Neural crest cell (in vitro differentiated cells): ENCODE measurements around the gene SCAMP5. TPM values are rescaled to one million over a fixed set of nuclear protein-coding genes. Genes with fewer than 3 reads are reported as not detected.
A peak's percentile ranks its signal among the peaks of the same experiment; 100 is the strongest.

Source experiments
- DNase-seq: peaks from one replicate; pipeline ENCODE4 v3.0.0; 2021; ENCODE audit warnings: low read depth, mixed read lengths, low spot score
- H3K27ac Mint-ChIP-seq: one replicate; pipeline ENCODE4 v1.8.0; 2021; ENCODE audit warnings: mild to moderate bottlenecking, mixed read lengths; ENCODE audit not compliant: unreplicated experiment
- H3K27me3 Mint-ChIP-seq: 2 replicates; pipeline ENCODE4 v1.8.0; 2021; ENCODE audit warnings: low read depth, mild to moderate bottlenecking, mixed read lengths
- H3K36me3 Mint-ChIP-seq: 2 replicates; pipeline ENCODE4 v1.8.0; 2021; ENCODE audit warnings: low read depth, mild to moderate bottlenecking, mixed read lengths
- H3K4me1 Mint-ChIP-seq: 2 replicates; pipeline ENCODE4 v1.8.0; 2021; ENCODE audit warnings: mixed read lengths
- H3K4me3 Mint-ChIP-seq: one replicate; pipeline ENCODE4 v1.8.0; 2021; ENCODE audit warnings: mild to moderate bottlenecking, mixed read lengths
- H3K9me3 Mint-ChIP-seq: 2 replicates; pipeline ENCODE4 v1.8.0; 2021; ENCODE audit warnings: mixed read lengths
- total RNA-seq: library from RNA; stranded (reverse); gene quantifications from 2 replicates; pipeline ENCODE4 v1.2.1, GENCODE V29; 2021
- TF ChIP-seq, protein P1 (sequence below): fragments of 200-600 bp; sonication (generic); conservative IDR thresholded peaks from 2 replicates; pipeline ENCODE4 v1.5.0; 2021; ENCODE audit warnings: antibody characterized with exemption, mild to moderate bottlenecking

Gene SCAMP5
- total RNA-seq, 1 donor from 2014 or later: 39.4 TPM

DNA sequence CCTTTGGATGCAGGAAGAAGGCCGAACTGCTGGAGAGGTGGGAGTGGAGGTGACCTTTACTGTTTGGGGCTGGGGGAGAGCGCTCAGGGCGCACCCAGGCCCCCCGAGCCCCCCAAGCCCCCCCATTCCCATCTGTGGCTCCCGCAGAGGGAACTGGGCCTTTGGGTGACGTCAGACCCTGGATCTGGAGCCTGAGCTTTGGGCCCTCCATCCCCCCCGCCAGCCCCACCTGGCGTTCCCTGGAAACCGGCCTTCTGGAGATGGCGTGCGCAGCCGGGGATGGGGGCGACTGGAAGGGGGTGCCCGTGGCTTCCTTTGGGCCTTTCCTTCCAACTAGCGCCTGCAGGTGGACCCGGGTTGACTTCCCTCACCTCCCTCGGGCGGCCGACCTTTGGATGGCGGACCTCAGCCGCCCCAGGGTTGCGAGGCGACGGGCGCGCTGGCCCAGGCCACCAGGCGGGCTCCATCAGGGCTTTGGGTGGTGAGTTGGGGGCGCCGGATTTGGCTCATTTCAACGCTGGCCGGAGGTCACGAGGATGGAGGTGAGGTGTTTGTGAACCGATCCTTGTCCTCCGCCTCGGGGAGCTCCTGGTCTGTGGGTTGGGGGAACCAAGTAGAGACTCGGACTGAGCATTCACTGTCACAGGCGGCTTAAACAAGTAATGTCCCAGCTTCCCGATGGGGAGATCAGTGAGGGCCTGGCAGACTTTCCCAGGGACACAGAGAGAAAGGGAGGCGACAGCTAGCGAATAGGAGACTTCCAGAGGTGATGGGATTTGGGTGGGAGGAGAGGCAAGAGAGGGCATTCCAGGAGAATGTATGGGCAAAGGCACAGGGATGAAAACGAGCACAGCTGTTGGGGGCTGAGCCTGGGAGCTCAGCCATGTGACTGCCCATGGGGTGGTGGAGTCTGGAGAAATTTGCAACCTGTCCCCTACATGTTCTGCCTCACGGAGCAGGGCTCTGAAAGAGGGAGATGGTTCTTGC is 709 bp downstream of the SCAMP5 start:
- Mint-ChIP-seq H3K27ac (no peak overlapping the region), H3K9me3 (peaks cover 5% of the 10 kb centered on the region), H3K27me3 (peaks cover 54% of the 10 kb centered on the region), H3K4me1 (peaks cover 16% of the 10 kb centered on the region), H3K4me3 (peak overlapping the region; percentile 87), H3K36me3 (peaks cover 10% of the 10 kb centered on the region)
- peak; percentile 4 for DNase-seq
- TF ChIP-seq, protein P1, sequence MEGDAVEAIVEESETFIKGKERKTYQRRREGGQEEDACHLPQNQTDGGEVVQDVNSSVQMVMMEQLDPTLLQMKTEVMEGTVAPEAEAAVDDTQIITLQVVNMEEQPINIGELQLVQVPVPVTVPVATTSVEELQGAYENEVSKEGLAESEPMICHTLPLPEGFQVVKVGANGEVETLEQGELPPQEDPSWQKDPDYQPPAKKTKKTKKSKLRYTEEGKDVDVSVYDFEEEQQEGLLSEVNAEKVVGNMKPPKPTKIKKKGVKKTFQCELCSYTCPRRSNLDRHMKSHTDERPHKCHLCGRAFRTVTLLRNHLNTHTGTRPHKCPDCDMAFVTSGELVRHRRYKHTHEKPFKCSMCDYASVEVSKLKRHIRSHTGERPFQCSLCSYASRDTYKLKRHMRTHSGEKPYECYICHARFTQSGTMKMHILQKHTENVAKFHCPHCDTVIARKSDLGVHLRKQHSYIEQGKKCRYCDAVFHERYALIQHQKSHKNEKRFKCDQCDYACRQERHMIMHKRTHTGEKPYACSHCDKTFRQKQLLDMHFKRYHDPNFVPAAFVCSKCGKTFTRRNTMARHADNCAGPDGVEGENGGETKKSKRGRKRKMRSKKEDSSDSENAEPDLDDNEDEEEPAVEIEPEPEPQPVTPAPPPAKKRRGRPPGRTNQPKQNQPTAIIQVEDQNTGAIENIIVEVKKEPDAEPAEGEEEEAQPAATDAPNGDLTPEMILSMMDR: no peak

DNA sequence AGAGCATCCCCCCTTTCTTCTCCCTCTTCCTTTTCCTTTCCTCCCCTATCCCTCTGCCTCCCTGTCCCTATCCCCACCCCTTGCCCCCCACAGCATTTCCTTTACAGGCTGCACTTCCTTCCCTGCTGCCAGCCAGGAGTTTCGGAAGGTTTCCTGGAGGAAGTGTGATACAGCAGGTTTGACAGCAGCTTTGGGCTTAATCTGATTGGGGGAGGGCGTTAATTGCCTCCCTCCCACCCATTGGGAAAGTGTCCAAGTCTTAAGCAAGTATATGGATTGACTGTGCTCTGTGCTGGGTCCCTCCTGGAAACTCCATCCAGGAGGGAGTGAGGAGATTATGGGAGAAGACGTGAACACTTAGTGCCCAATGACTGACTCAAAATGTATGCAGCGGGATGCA is 1.8 kb downstream of the SCAMP5 start:
- no peak for DNase-seq
- no peak overlapping the region for H3K27ac Mint-ChIP-seq
- H3K4me1 Mint-ChIP-seq: peaks cover 16% of the 10 kb centered on the region
- peaks cover 10% of the 10 kb centered on the region for H3K36me3 Mint-ChIP-seq
- H3K9me3 Mint-ChIP-seq: peaks cover 5% of the 10 kb centered on the region
- TF ChIP-seq, protein P1: no peak
- peaks cover 43% of the 10 kb centered on the region for H3K27me3 Mint-ChIP-seq
- H3K4me3 Mint-ChIP-seq: peak overlapping the region; percentile 59

DNA sequence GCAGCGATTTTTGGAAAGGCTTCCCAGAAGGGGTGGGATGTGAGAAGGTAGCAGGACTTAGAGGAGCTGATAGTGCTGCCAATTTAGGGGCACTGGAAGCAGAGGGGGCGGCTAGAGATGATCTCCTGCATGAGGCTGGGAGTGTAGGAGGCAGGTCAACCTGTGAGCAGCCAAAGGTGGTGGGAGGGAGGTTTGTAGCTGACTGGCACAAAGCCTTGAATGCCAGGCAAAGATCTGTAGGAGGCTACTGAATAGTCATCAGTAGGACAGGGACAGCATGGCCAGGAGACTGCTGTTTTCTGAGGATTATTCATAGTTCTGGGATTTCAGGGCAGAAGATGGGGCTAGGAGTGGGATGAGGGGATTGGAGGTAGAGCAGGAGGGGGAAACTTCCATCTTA is 2.2 kb downstream of the SCAMP5 start:
- no peak for DNase-seq
- Mint-ChIP-seq H3K4me1 (peaks cover 16% of the 10 kb centered on the region), H3K4me3 (peak overlapping the region; percentile 59), H3K36me3 (peaks cover 10% of the 10 kb centered on the region), H3K27me3 (peaks cover 39% of the 10 kb centered on the region), H3K27ac (no peak overlapping the region), H3K9me3 (peaks cover 5% of the 10 kb centered on the region)
- TF ChIP-seq, protein P1: no peak

DNA sequence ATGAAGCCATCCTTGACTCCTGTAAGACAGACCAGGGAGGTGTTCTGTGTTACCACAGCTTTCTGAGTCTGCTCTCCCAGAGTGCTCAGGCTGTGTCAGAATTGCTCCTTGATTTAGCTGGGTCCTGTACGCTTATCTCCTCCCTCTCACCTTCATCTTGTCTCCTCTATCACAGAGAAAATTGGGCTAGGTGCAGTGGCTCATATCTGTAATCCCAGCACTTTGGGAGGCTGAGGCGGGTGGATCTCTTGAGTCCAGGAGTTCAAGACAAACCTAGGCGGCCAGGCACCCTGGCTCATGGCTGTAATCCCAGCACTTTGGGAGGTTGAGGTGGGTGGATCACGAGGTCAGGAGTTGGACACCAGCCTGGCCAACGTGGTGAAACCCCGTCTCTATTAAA is 5.9 kb downstream of the SCAMP5 start:
- no peak overlapping the region for H3K4me3 Mint-ChIP-seq
- H3K27me3 Mint-ChIP-seq: peaks cover 19% of the 10 kb centered on the region
- peaks cover 5% of the 10 kb centered on the region for H3K9me3 Mint-ChIP-seq
- peaks cover 10% of the 10 kb centered on the region for H3K36me3 Mint-ChIP-seq
- DNase-seq: no peak
- peaks cover 4% of the 10 kb centered on the region for H3K4me1 Mint-ChIP-seq
- TF ChIP-seq, protein P1: no peak
- H3K27ac Mint-ChIP-seq: no peak overlapping the region

DNA sequence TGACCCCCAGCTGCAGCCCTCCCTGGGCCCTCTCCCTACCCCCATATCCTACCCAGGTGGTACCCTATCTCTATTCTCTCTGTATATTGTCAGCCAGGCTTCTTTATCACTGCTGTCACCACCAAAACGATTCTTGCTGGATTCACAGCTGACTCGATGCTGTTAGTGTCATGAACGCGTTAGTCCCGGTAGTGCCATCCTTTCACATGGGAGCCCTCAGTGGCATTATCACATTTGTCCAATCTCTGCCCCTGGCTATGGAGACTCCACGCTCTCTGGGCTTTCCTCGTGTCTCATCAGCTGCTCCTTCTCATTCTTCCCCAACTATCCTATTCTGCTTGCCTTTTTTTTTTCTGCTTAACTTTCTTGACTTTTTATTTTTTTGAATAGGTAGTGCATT is 7.0 kb downstream of the SCAMP5 start:
- H3K9me3 Mint-ChIP-seq: peaks cover 3% of the 10 kb centered on the region
- H3K36me3 Mint-ChIP-seq: peaks cover 8% of the 10 kb centered on the region
- H3K27ac Mint-ChIP-seq: no peak overlapping the region
- H3K27me3 Mint-ChIP-seq: peaks cover 9% of the 10 kb centered on the region
- TF ChIP-seq, protein P1: no peak
- DNase-seq: no peak
- H3K4me1 Mint-ChIP-seq: no peaks in the 10 kb centered on the region
- H3K4me3 Mint-ChIP-seq: no peak overlapping the region
